Skeletal muscle satellite cell (primary cell): Measurements from ENCODE around the gene FSD1. TPM values are rescaled to one million over a fixed set of nuclear protein-coding genes. Genes with fewer than 3 reads are reported as not detected.
A peak's percentile ranks its signal among the peaks of the same experiment; 100 is the strongest.

Source experiments
- H3K27me3 ChIP-seq: 2 replicates; pipeline ENCODE4 v1.7.0; 2013; ENCODE audit warnings: low read length; ENCODE audit not compliant: control insufficient read depth, insufficient read depth
- H3K36me3 ChIP-seq: 2 replicates; pipeline ENCODE4 v1.7.0; 2013; ENCODE audit warnings: mild to moderate bottlenecking, control low read depth, low read length; ENCODE audit not compliant: insufficient read depth
- H3K4me1 ChIP-seq: 2 replicates; pipeline ENCODE4 v1.7.0; 2013; ENCODE audit warnings: low read length; ENCODE audit not compliant: control insufficient read depth, insufficient read depth
- H3K4me2 ChIP-seq: 2 replicates; pipeline ENCODE4 v1.7.0; 2013; ENCODE audit warnings: mild to moderate bottlenecking, low read length
- H3K4me3 ChIP-seq: 2 replicates; pipeline ENCODE4 v1.7.0; 2013; ENCODE audit warnings: low read length
- H3K9ac ChIP-seq: 2 replicates; pipeline ENCODE4 v1.7.0; 2013; ENCODE audit warnings: mild to moderate bottlenecking, low read depth, low read length, moderate library complexity
- H3K9me3 ChIP-seq: replicated peaks from 2 replicates; pipeline ENCODE4 v1.7.0; 2013; ENCODE audit warnings: mild to moderate bottlenecking, control low read depth, low read length
- total RNA-seq: library from RNA; depleted of rRNA; stranded (reverse); fragments of >200 nt; gene quantifications from 2 replicates; pipeline ENCODE4 v1.2.3, GENCODE V29; 2012; rRNA removed

FSD1 gene
- 4.1 and 4.2 TPM in 2 replicates for total RNA-seq

- H3K4me2 ChIP-seq, result peak within 1 kb of the TSS; percentile 62
- no peaks in the 10 kb centered on the region for H3K36me3 ChIP-seq
- no peak within 1 kb of the TSS for H3K9ac ChIP-seq
- no peaks in the 10 kb centered on the region for H3K9me3 ChIP-seq
- H3K4me3 ChIP-seq, result peak within 1 kb of the TSS; percentile 64
- no peaks in the 10 kb centered on the region for H3K27me3 ChIP-seq
- H3K4me1 ChIP-seq, result no peaks in the 10 kb centered on the region
Measured at GRCh38 chr19:4304538-4305256, at the start of gene FSD1. Gene FSD1, plus strand, starts transcription at chr19:4304598. Its CDS starts 149 bp downstream, at chr19:4304747.

DNA sequence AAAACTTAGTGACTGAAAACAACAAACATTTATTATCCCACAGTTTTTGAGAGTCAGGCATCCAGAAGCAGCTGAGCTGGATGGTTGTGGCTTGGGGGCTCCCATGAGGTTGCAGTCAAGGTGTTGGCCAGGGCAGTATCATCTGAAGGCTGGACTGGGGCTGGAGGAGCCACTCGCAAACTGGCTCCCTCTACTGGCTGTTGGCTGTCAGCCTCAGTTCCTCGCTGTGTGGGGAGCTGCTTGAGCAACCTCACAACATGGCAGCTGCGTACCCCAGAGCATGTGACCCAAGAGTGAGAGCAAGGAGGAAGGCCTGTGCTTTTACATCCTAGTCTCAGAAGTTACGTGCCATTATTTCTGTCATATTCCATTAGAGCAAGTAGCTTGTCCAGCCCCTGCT is 47.8 kb upstream of the FSD1 start:
- Histone ChIP-seq H3K9me3 (peaks cover 7% of the 10 kb centered on the region), H3K9ac (no peak overlapping the region), H3K36me3 (peaks cover 52% of the 10 kb centered on the region), H3K4me2 (no peak overlapping the region), H3K27me3 (no peaks in the 10 kb centered on the region), H3K4me3 (no peak overlapping the region), H3K4me1 (no peaks in the 10 kb centered on the region)

- H3K36me3 ChIP-seq, result peaks cover 47% of the 10 kb centered on the region
- no peak overlapping the region for H3K4me3 ChIP-seq
- H3K27me3 ChIP-seq, result no peaks in the 10 kb centered on the region
- peaks cover 7% of the 10 kb centered on the region for H3K9me3 ChIP-seq
- H3K4me2 ChIP-seq, result no peak overlapping the region
- H3K4me1 ChIP-seq, result no peaks in the 10 kb centered on the region
- no peak overlapping the region for H3K9ac ChIP-seq
Measured at GRCh38 chr19:4257025-4257424, 47.4 kb upstream of the FSD1 start.

DNA sequence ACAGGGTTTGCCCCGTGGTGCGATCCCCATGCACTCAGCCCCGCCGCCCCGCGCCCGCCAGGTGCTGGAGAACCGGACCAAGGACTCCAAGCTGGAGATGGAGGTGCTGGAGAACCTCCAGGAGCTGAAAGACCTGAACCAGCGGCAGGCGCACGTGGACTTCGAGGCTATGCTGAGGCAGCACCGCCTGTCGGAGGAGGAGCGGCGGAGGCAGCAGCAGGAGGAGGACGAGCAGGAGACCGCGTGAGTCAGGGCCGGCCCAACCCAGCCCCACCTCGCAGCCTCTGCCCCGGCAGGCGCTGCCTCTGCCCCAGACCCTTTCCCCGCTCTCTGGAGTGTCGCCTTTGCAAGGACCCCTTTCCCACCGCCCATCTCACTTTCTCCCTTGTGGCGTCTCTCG is 46.2 kb upstream of the FSD1 start:
- Histone ChIP-seq H3K27me3 (no peaks in the 10 kb centered on the region), H3K4me2 (no peak overlapping the region), H3K36me3 (peaks cover 41% of the 10 kb centered on the region), H3K9me3 (peaks cover 7% of the 10 kb centered on the region), H3K4me3 (no peak overlapping the region), H3K9ac (no peak overlapping the region), H3K4me1 (no peaks in the 10 kb centered on the region)

DNA sequence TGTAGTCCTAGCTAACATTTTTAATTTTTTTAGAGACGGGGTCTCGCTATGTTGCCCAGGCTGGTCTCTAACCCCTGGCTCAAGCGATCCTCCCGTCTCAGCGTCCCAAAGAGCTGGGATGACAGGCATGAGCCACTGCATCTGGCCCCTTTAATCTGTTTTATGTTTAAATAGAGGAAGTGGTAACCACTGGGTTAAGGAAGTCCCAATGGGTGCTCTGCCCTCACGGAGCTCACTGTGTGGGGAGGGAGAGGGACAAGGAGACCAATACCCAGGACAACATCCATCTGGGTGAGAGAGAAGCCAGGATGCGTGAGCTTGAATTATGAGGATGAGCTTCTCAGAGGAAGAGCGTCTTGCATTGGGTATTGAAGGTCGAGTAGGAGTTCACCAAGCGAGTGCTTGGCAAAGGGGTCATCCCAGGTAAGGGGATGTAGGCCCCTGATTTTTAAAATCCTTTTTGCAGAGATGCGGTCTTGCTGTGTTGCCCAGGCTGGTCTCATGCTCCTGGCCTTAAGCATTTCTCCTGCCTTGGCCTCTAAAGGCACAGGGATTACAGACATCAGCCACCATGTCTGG is 43.7 kb upstream of the FSD1 start:
- no peak overlapping the region for H3K4me3 ChIP-seq
- H3K9ac ChIP-seq, result no peak overlapping the region
- no peak overlapping the region for H3K4me2 ChIP-seq
- peaks cover 35% of the 10 kb centered on the region for H3K36me3 ChIP-seq
- peaks cover 7% of the 10 kb centered on the region for H3K9me3 ChIP-seq
- H3K4me1 ChIP-seq, result no peaks in the 10 kb centered on the region
- no peaks in the 10 kb centered on the region for H3K27me3 ChIP-seq

DNA sequence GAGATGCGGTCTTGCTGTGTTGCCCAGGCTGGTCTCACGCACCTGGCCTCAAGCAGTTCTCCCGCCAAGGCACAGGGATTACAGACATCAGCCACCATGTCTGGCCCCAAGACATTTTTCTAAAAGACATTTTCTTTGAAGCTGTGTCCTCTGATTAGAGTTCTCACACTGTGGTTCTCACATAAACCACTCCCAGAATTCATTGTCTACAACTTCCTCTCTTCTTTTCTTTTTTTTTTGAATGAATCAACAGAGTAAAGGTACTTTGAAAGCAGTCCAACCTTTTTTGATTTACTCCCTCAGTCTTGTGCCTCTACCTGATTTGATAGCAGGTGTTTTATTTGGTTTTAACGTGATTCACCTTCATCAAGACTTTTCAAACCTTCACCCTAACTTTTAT is 39.6 kb upstream of the FSD1 start:
- no peak overlapping the region for H3K4me2 ChIP-seq
- no peak overlapping the region for H3K4me3 ChIP-seq
- no peaks in the 10 kb centered on the region for H3K4me1 ChIP-seq
- H3K36me3 ChIP-seq, result peaks cover 32% of the 10 kb centered on the region
- no peaks in the 10 kb centered on the region for H3K27me3 ChIP-seq
- H3K9ac ChIP-seq, result no peak overlapping the region
- H3K9me3 ChIP-seq, result no peaks in the 10 kb centered on the region

- Histone ChIP-seq H3K4me1 (no peaks in the 10 kb centered on the region), H3K9me3 (no peaks in the 10 kb centered on the region), H3K9ac (no peak overlapping the region), H3K4me3 (no peak overlapping the region), H3K4me2 (no peak overlapping the region), H3K27me3 (no peaks in the 10 kb centered on the region), H3K36me3 (peaks cover 27% of the 10 kb centered on the region)
Measured at GRCh38 chr19:4266253-4267000, 38.0 kb upstream of the FSD1 start.

DNA sequence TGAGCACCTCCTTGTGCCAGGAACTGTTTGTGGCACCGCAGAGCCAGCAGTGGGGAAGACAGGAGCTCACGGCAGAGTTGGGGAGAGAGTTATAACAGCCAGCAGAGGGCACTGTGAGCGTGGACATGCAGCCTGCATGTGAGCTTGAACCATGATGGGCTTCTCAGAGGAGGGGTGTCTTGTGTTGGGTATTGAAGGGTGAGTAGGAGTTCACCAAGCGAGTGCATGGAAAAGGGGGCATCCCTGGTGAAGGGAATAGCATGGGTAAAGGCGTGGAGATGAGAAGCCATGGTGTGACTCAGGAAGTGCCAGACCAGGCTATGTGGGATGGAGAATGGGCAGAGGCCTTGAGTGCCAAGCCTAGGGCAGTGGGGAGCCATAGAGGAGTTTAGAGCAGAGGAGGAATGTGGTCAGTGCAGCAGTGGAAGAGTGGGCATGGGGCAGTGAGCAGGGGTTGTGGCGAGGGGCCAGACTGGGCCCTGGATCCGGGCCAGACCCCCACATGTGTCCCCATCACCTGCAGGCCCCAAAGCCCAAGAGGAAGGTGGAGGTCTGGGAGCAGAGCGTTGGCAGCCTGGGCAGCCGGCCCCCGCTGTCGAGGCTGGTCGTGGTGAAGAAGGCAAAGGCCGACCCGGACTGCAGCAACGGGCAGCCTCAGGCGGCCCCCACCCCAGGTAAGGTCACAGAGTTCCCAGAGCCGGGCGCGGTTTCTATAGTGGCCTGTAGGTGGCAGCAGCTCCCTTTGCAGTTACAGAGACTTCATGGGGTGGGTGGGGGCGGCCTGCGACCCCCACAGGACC is 37.1 kb upstream of the FSD1 start:
- no peak overlapping the region for H3K4me3 ChIP-seq
- no peak overlapping the region for H3K9ac ChIP-seq
- no peaks in the 10 kb centered on the region for H3K27me3 ChIP-seq
- H3K4me1 ChIP-seq, result no peaks in the 10 kb centered on the region
- H3K9me3 ChIP-seq, result no peaks in the 10 kb centered on the region
- H3K4me2 ChIP-seq, result no peak overlapping the region
- peaks cover 30% of the 10 kb centered on the region for H3K36me3 ChIP-seq

- Histone ChIP-seq H3K9ac (no peak overlapping the region), H3K4me2 (no peak overlapping the region), H3K36me3 (peaks cover 28% of the 10 kb centered on the region), H3K4me1 (no peaks in the 10 kb centered on the region), H3K27me3 (no peaks in the 10 kb centered on the region), H3K4me3 (no peak overlapping the region), H3K9me3 (no peaks in the 10 kb centered on the region)
Measured at GRCh38 chr19:4267901-4268815, 36.2 kb upstream of the FSD1 start.

GRCh38 chr19:4268816-4269430 is 35.5 kb upstream of the FSD1 start:
- no peak overlapping the region for H3K4me3 ChIP-seq
- peaks cover 27% of the 10 kb centered on the region for H3K36me3 ChIP-seq

More at GRCh38 chr19:4268816-4269430, 35.5 kb upstream of the FSD1 start:
- no peaks in the 10 kb centered on the region for H3K27me3 ChIP-seq
- H3K4me1 ChIP-seq, result no peaks in the 10 kb centered on the region
- H3K4me2 ChIP-seq, result no peak overlapping the region
- H3K9ac ChIP-seq, result no peak overlapping the region
- H3K9me3 ChIP-seq, result no peaks in the 10 kb centered on the region
